CD4-positive, alpha-beta T cell treated with Interferon gamma for 1 hour (primary cell): Measurements from ENCODE around the gene SLC29A3.
A peak's percentile ranks its signal among the peaks of the same experiment; 100 is the strongest.

Source experiments
- DNase-seq: peaks from one replicate; pipeline ENCODE4 v3.0.0-alpha.2; 2020

Gene SLC29A3

GRCh38 chr10:71374481-71375233, 55.6 kb downstream of the SLC29A3 start:
- DNase-seq = no peak

- DNase-seq = no peak
These were observed 56.9 kb downstream of the SLC29A3 start for GRCh38 chr10:71375952-71376351.

GRCh38 chr10:71378336-71379117, 59.5 kb downstream of the SLC29A3 start:
- DNase-seq = no peak

- DNase-seq = no peak
These were observed 60.2 kb downstream of the SLC29A3 start for GRCh38 chr10:71379118-71379766.

GRCh38 chr10:71380841-71381240, 61.8 kb downstream of the SLC29A3 start:
- no peak for DNase-seq

- no peak for DNase-seq
These were observed 62.6 kb downstream of the SLC29A3 start for GRCh38 chr10:71381611-71382010.

GRCh38 chr10:71382028-71382427, 63.0 kb downstream of the SLC29A3 start:
- DNase-seq = no peak

GRCh38 chr10:71382757-71383156, 63.7 kb downstream of the SLC29A3 start:
- DNase-seq = no peak

- peak; percentile 66 for DNase-seq
These were observed 65.1 kb downstream of the SLC29A3 start for GRCh38 chr10:71383972-71384687.

GRCh38 chr10:71388171-71388570, 69.1 kb downstream of the SLC29A3 start:
- no peak for DNase-seq

- no peak for DNase-seq
These were observed 69.7 kb downstream of the SLC29A3 start for GRCh38 chr10:71388583-71389310.

GRCh38 chr10:71389768-71390460, 70.9 kb downstream of the SLC29A3 start:
- no peak for DNase-seq

GRCh38 chr10:71390461-71390835, 71.4 kb downstream of the SLC29A3 start:
- no peak for DNase-seq

- no peak for DNase-seq
These were observed 72.0 kb downstream of the SLC29A3 start for GRCh38 chr10:71390921-71391690.

- DNase-seq = no peak
These were observed 72.6 kb downstream of the SLC29A3 start for GRCh38 chr10:71391701-71392100.

GRCh38 chr10:71392292-71392691, 73.2 kb downstream of the SLC29A3 start:
- no peak for DNase-seq

- DNase-seq = no peak
These were observed 74.0 kb downstream of the SLC29A3 start for GRCh38 chr10:71392791-71393781.

GRCh38 chr10:71393841-71394475, 74.9 kb downstream of the SLC29A3 start:
- no peak for DNase-seq

- DNase-seq = no peak
These were observed 76.0 kb downstream of the SLC29A3 start for GRCh38 chr10:71394926-71395562.
